Measurements from ENCODE around the gene WDR18.

DNA sequence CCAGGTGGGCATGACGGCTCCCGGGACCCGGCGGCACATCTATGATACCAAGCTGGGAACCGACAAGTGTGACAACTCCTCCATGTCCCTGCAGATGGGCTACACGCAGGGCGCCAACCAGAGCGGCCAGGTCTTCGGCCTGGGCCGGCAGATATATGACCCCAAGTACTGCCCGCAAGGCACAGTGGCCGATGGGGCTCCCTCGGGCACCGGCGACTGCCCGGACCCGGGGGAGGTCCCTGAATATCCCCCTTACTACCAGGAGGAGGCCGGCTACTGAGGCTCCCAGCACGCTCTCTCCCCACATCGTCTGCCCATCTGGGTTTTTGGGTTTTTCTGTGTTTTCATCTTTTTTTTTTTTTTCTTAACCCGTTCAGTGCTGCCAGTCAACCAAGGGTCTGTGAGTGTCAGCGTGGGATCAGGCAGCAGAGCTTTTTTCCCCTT, 53.5 kb downstream of the WDR18 start:
- TF ChIP-seq EZH2 (IDR thresholded peaks at IDR 0.05; ENCODE audit: insufficient read depth, low read length): no peak
- TF ChIP-seq CTCF (IDR thresholded peaks at IDR 0.05; ENCODE audit: insufficient read depth, low read depth, low read length): no peak
